GM19463 (cell line): Measurements from ENCODE around the gene KMT2C.
"Not testable (repeated sequence)": the region's sequence is repeated elsewhere in the genome, so short reads cannot be mapped to it uniquely, and the experiment has no call there.

Experiments
- ATAC-seq: cut with Tn5 transposase; IDR thresholded peaks from one replicate; pipeline ENCODE4 v1.9.1; 2021; ENCODE audit warnings: mild to moderate bottlenecking, moderate library complexity; ENCODE audit not compliant: unreplicated experiment

Gene KMT2C

DNA sequence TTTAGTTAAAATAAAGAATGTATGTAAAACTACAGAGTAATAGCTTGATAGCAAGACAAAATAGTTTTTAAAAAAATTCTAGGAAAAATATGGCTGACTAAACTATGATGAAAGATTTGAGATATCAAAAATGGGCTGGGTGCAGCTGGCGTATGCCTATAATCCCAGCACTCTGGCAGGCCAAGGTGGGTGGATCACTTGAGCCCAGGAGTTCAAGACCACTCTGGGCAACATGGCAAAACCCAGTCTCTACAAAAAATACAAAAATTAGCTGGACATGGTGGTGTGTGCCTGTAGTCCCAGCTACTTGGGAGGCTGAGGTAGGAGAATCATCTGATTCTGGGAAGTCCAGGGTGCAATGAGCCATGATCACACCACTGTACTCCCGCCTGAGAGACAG lies 29.8 kb downstream of the KMT2C start:
- not testable (repeated sequence) for ATAC-seq

DNA sequence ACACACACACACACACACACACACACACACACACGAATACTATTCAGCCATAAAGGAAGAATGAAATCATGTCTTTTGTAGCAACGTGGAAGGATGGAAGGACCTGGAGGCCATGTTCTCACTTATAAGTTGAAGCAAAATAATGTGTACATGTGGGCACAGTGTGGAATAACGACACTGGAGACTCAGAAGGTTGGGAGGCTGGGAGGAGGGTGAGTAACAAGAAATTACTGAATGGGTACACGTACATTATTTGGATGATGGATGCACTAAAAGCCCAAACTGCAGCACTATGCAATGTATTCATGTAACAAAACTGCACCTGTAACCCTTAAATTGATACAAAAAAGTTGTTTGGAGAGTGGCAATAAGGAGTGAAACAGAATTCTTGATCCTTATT lies 32.1 kb downstream of the KMT2C start:
- no peak for ATAC-seq

DNA sequence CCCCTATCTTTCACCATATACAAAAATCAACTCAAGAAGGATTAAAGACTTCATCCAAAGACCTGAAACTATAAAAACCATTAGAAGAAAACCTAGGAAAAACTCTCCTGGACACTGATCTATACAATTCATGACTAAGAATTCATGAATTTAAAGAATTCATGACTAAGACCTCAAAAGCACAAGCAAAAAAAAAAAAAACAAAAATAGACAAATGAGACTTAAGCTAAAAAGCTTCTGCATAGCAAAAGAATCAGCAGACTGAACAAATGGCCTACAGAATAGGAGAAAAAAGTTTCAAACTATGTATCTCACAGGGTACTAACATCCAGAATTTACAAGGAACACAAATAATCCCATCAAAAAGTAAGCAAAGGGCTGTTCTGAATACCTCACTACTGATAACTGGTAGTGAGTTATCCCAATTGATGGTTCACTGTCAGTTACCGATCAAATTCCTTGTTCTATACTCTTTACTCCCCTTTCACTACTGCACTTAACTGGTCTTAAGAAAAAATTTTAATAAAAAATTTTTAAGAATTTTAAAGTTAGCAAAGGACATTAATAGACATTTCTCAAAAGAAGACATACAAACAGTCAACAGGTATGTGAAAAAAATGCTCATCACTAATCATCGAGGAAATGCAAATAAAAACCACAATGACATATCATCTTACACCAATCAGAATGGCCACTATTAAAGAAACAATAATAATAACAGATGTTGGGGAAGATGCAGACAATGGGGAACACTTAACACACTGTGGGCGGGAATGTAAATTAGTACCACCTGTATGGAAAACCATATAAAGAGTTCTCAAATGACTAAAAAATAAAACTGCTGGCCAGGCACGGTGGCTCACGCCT lies 33.2 kb downstream of the KMT2C start:
- no peak for ATAC-seq

DNA sequence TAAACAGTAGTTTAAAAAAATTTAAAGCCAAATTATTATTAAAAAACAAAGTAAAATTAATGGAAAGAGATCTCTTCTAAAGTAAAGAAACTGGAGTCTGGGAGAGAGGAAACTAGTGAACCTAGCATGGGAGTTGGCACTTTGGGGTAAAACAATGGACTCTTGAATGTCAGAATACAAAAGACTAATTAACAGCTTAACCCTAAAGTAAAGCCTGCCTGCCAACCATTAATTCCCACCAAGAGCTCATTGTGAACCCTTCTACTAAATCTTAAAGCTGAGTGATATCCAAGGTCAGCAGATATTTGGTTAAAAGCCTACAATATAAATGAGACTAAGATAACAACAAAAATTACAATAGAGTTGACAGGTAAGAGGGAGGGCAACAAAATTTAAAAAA lies 36.5 kb downstream of the KMT2C start:
- ATAC-seq = no peak

DNA sequence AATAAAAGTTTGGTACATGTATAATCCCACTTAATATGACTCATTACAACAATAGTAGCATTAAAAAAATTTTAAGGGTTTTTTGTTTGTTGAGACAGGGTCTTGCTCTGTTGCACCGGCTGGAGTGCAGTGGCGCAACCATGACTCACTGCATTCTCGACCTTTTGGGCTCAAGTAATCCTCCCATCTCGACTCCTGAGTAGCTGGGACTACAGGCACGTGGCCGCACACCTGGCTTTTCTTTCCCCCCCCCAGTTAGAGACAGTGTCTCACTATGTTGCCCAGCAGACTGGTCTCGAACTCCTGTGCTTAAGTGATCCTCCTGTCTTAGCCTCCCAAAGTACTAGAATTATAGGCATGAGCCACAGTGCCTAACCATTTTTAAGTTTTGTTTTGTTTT lies 40.7 kb downstream of the KMT2C start:
- ATAC-seq = no peak

DNA sequence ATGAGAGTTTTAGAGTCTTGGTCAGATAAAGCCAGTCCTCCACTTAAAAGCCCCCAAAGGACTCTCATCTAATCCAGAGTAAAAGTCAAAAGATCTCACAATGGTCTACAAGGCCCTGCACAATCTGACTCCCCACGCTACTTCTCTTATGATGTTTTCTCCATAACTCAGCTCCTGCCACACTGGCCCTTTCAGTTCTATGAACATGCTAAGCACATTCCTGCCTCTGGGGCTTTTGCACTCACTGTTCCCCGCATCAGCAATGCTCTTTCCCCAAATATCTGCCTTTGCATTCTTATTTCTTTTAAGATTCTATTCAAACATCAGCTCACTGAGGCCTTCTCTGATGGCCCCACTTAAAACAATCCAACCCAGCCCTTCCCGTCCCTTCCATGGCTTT lies 41.6 kb downstream of the KMT2C start:
- ATAC-seq = not testable (repeated sequence)

DNA sequence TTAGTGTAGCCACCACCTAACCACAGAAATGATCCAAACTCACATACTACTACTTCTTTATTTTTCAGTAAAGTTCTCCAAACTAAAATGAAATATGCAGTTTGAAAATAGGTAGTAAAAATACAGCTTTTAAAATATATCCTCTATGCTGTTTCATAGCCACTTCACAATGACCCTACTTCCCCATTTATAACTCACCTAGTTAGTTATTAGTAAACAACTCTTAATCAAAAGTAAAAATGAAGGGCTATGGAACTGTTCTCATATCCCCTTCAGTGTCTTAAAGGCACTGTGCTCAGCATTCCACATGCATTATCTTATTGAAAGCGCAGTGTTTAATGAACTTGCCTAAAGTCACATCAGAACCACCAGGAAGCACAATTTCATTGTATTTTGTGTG lies 43.5 kb downstream of the KMT2C start:
- ATAC-seq = no peak

DNA sequence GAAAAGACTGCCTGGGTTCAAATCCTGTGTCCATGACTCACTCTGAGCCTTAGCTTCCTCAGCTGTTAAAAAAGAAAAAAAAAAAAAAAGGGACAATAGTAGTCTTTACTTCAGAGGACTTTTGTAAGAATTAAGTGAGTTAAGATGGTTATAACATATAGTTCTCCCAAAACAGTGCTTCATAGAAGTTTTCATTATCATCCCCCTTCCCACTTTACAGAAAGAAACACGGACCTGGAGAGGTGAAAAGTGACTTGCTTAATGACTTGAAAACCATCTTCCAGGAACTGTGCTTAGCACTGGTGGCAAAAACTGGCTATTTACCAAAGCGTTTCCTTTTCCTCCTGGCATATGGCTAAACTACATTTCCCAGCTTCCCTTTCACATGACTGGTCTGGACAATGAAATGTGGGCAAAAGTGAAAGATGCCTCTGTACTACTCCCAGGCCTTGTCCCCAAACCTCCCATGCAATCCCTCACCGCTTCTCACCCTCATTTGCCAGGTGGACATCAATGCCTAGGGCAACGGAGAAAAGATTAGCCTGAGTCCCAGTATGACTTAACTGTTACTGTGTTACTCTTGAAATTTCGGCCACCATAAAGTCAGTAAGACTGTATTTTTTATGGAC lies 49.6 kb downstream of the KMT2C start:
- ATAC-seq = not testable (repeated sequence)

DNA sequence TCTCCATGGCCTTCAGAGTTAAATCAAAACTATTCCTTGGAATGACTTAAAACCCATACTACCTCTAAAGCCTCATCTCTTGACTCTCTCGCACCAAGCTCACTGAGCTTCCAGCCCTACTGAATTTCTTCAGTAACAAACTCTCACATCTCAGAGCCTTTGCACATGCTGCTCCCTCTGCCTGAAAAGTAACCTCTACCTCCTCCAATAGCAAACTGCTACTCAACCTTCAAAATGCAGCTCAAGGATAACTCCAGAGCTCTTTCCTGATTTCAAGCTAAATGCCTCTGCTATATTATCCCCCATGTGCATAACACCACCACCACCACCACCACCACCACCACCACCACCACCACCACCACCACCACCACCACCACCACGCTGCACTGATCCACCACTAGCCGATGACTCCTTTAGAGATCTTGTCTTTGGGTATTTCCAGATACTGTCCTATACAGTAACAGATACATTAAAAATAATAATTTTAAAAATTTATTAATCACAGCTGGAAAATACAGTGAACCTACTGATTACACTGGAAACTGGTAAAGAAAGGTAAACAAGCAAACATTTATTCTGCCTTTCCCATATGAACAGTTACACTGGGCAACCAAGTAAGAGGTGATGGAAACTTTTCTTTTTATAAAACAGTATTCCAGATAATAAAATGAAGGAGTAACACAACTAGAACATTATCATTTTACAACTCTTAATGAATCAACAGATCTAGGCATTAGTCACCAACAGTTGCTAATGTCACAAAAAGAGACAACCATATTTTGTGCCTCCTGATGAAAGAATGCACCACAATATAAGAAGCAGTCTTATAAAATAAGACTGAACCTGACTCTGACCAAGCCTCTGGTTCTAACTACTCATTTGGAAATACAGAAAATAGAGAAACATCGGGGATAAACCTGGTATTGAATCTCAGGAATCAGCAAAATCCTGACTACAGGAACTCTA lies 51.3 kb downstream of the KMT2C start:
- not testable (repeated sequence) for ATAC-seq

DNA sequence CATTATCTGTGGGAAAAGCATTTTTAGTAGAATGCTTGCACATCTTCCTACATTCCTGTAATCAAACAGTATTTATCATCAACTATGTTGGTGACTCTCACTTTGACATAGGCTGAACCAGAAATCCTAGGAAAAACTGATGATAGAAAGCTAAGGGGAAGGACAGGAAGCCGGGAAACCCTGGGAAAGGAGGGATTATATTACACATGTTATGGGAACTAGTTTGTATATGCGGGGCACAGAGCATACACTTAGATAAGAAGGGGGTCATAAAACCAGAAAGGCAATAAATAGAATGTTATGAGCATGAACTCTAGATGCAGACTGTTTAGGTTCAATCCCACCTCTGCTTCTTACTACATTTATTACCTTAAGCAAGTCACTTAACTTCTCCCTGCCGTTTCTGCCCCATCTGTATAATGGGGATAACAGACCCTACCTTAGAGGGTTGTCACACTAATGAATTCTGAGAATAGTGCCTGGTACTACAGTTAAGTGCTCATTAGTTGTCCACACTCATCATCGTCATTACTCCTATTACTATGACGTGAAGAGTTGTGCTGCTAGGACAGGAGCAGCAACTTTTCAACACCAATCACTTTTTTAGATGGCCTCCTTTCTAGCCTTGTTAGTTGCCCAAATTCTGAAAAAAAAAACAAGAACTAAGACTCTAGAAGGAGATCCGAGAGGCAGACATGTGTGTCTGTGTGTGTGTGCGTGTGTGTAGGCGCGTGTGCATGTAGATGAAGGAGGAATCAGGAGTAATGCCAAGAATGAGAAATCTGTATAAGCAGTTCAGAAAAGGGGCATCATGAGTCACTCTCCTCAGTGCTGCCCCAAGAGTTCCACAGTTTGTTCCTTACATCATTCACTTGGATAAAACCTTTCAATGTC lies 52.2 kb downstream of the KMT2C start:
- ATAC-seq = no peak

DNA sequence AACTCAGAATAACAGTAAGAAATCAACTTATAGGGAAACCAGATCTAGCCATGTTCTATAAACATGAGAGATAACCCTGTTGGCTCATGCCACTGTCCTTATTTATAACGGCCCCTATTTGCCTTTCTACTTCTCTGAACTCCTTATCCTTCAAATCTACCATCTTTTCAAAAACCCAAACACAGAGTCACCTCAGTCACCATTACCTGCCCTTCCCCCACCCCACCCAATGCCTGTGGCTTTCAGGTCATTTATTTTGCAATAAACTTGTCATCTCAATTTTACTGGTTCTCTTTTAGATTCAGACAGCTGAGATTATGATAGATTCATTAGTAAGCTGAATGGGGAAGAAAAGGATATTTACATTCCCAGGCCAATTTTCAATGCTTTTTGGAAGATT lies 53.6 kb downstream of the KMT2C start:
- ATAC-seq = no peak

DNA sequence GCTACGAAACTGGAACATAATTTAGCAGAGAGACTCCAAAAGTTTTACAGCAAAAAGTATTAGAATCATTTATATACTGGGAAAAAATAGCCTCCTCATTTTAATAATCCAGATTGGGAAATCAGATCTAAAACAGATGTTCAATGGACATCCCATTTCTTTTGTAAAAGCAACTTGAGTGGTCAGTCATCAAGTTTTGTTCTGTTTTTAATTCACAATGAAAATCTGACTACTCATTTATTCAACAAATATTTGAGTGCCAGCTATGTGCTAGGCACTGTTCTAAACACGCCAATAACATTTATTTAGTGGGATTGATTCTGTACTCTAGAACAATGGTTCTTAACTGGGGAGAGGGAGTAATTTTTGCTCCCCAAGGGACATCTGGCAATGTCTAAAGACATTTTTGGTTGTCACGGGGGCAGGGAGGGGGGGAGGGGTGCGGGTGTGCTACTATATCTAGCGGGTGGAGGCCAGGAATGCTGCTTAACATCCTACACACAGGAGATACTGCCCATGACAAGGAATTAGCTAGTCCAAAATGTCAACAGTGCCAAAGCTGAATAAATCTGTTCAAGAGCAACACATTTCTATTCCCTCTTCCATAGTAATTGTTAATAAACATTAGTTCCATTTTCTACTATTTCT lies 54.7 kb downstream of the KMT2C start:
- not testable (repeated sequence) for ATAC-seq

DNA sequence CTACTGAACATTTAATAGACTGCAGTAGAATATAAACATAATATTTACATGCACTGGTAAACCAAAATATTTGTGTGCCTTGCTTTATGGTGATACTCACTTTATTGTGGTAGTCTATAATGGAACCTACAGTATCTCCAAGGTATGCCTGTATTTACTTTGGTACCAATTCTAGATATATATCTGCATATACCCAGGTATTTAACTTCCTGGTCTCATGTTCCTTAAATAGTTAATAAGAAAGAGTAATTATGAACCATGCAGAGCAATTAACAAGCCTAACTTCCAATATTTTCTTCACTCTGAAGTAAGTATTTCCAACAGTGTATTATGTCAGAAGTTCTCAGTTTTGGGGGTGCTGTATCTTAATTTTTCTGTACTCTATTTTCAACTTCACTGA lies 57.3 kb downstream of the KMT2C start:
- ATAC-seq = not testable (repeated sequence)

DNA sequence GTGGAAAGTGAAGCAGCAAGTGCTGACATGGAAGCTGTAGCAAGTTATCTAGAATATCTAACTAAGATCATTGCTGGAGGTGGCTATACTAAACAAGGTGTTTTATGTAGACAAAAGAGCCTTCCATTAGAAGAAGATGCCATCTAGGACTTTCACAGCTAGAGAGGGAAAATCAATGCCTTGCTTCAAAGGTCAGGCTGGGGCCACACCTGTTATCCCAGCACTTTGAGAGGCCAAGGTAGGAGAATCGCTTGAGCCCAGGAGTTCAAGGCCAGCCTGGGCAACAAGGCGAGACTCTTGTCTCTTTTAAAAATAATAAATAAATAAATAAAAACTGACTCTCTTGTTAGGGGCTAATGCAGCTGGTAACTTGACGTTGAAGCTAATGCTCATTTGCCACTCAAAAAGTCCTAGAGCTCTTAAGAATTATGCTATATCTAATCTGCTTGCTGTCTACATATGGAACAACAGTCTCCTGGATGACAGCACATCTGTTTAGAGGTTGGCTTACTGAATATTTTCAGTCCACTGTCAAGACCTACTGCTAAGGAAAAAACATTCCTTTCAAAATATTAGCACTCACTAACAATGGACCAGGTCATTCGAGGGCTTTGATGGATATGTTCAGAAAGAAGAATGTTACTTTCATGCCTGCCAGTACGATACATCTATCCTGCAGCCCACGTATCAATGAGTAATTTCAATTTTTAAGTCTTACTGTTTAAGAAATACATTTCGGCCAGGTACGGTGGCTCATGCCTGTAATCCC lies 58.9 kb downstream of the KMT2C start:
- not testable (repeated sequence) for ATAC-seq

DNA sequence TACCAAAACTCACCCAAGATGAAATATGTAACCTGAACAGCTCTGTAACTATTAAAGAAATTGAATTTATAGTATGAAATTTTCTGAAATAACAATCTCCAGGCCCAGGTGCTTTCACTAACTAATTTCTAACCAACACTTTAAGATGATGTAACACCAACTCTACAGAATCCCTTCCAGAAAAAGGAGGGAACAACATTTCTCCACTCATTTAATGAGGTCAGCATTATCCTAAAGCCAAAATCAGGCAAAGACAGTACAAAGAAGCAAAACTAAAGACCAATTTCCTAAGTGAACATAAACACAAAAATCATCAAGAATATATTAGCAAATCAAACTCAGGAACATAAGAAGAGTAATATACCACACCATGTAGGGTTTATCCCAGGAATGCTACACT lies 65.5 kb downstream of the KMT2C start:
- no peak for ATAC-seq

DNA sequence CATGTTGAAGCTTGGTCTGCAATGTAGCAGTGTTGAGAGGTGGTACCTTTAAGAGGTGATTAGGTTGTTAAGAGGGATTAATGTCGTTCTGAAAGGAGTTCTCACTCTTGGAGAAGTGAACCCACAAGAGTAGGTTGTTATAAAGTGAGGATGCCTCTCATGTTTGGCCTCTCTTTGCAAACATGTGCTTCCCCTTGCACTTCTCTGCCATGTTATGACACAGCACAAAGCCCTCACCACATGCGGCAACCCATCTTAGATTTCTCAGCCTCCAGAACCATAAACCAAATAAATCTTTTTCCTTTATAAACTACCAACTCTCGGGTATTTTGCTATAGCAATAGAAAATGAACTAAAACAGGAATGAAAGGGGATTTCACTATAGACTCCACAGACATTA lies 66.3 kb downstream of the KMT2C start:
- no peak for ATAC-seq

DNA sequence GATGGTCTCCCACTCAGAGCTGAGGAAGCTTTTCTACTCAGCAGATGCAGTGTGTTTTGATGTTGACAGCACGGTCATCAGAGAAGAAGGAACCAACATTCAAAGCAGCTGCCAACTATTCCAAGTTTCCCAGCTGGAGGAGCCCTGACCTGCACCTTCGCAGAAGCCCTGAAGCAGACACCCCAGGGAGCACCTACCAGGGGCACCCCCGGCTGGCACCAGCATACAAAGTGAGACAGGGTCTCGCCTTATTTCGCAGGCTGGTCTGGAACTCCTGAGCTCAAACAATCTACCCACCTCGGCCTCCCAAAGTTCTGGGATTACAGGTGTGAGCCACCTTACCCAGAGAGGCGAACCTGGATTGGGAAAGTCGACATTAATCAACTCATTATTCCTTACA lies 68.6 kb downstream of the KMT2C start:
- ATAC-seq = no peak

DNA sequence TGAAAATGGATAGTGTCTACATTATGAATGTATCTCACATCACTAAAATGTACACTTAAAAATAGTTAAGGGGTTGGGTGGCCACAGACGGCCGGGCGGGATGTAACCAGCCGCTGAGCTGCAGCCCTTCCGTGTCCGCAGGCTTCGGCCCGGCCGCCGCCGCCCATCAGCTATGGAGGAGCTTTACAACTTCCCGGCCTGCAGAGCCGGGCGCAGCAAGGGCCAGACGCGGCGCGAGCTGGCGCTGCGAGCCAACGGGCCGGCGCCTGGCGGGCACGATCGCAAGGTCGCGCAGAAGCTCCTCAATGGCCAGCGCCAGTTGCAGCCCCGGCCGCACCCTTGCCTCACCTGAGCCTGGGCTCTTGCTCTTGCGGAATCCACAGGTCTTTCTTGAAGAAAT lies 69.1 kb downstream of the KMT2C start:
- ATAC-seq = no peak

DNA sequence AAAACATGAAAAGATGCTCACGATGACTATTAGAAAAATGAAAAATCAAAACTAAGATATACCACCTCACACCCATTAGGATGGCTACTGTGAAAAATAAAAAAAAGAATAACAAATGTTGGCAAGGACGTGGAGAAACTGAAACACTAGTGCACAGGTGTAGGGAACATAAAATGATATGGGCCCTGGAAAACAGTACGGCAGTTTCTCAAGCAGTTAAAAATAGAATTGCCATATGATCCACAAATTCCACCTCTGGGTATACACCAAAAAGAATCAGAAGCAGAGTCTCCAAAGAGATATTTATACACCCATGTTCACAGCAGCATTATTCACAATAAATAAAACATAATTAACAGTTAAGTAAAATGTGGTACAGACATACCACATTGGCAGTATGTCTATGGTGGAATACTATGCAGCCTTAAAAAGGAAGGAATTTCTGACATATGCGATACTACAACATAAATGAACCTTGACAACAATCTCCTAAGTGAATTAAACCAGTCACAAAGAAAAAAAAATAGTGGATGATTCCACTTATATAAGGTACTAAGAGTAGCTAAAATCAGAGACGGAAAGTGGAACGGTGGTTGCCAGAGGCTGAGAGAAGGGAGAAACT lies 69.7 kb downstream of the KMT2C start:
- no peak for ATAC-seq
